Measurements from ENCODE around the gene RPP14.

The RPP14 gene

GRCh38 chr3:58366699-58367098, 60.7 kb downstream of the RPP14 start:
- H3K36me3 ChIP-seq (replicated peaks; ENCODE audit: insufficient read depth, low read length): no peaks in the 10 kb centered on the region
- H4K20me1 ChIP-seq (ENCODE audit: insufficient read depth, low read length): no peaks in the 10 kb centered on the region
- H3K9me3 ChIP-seq (replicated peaks; ENCODE audit: insufficient read depth, low read length): no peaks in the 10 kb centered on the region
- no peak overlapping the region for H3K4me3 ChIP-seq (ENCODE audit: low read length)
- H2AFZ ChIP-seq (ENCODE audit: low read length): no peak overlapping the region
- no peaks in the 10 kb centered on the region; the same call in 1 of the 2 replicates for H3K9me2 ChIP-seq (replicated peaks; ENCODE audit: insufficient read depth, low read length)
- no peak overlapping the region for H3K9ac ChIP-seq (ENCODE audit: low read length)
- DNase-seq: no peak
- no peaks in the 10 kb centered on the region for H3K79me2 ChIP-seq (ENCODE audit: low read length)
- H3K4me2 ChIP-seq (ENCODE audit: low read depth, low read length): no peak overlapping the region
- H3K4me1 ChIP-seq (ENCODE audit: low read length): no peaks in the 10 kb centered on the region
- no peaks in the 10 kb centered on the region for H3K27me3 ChIP-seq (replicated peaks; ENCODE audit: insufficient read depth, low read length)
- no peak overlapping the region for H3K27ac ChIP-seq (ENCODE audit: low read length)
- no peaks in the 10 kb centered on the region for H3F3A ChIP-seq (ENCODE audit: insufficient read depth, low read length)
- TF ChIP-seq EZH2phosphoT487 (IDR thresholded peaks at IDR 0.05; ENCODE audit: low read length): no peak
- no peak for TF ChIP-seq EZH2 (optimal IDR thresholded peaks at IDR 0.05; ENCODE audit: low read depth, low read length)
- TF ChIP-seq CTCF (IDR thresholded peaks at IDR 0.05; ENCODE audit: low read length): no peak

GRCh38 chr3:58369038-58369437, 63.0 kb downstream of the RPP14 start:
- TF ChIP-seq EZH2phosphoT487 (IDR thresholded peaks at IDR 0.05; ENCODE audit: low read length) (no peak), EZH2 (optimal IDR thresholded peaks at IDR 0.05; ENCODE audit: low read depth, low read length) (no peak), CTCF (IDR thresholded peaks at IDR 0.05; ENCODE audit: low read length) (no peak)

More at GRCh38 chr3:58369038-58369437, 63.0 kb downstream of the RPP14 start:
- H3K4me2 ChIP-seq (ENCODE audit: low read depth, low read length): no peak overlapping the region
- no peak overlapping the region for H3K4me3 ChIP-seq (ENCODE audit: low read length)
- no peak overlapping the region for H2AFZ ChIP-seq (ENCODE audit: low read length)
- H3K79me2 ChIP-seq (ENCODE audit: low read length): no peaks in the 10 kb centered on the region
- H4K20me1 ChIP-seq (ENCODE audit: insufficient read depth, low read length): no peaks in the 10 kb centered on the region
- H3K9ac ChIP-seq (ENCODE audit: low read length): no peak overlapping the region
- no peaks in the 10 kb centered on the region for H3F3A ChIP-seq (ENCODE audit: insufficient read depth, low read length)
- H3K27ac ChIP-seq (ENCODE audit: low read length): no peak overlapping the region
- no peaks in the 10 kb centered on the region for H3K4me1 ChIP-seq (ENCODE audit: low read length)
- H3K9me2 ChIP-seq (replicated peaks; ENCODE audit: insufficient read depth, low read length): no peaks in the 10 kb centered on the region; the same call in 1 of the 2 replicates
- H3K9me3 ChIP-seq (replicated peaks; ENCODE audit: insufficient read depth, low read length): no peaks in the 10 kb centered on the region
- no peaks in the 10 kb centered on the region for H3K27me3 ChIP-seq (replicated peaks; ENCODE audit: insufficient read depth, low read length)
- no peaks in the 10 kb centered on the region for H3K36me3 ChIP-seq (replicated peaks; ENCODE audit: insufficient read depth, low read length)
- DNase-seq: no peak
